ENCODE data around the gene PALD1.

The PALD1 gene

DNA sequence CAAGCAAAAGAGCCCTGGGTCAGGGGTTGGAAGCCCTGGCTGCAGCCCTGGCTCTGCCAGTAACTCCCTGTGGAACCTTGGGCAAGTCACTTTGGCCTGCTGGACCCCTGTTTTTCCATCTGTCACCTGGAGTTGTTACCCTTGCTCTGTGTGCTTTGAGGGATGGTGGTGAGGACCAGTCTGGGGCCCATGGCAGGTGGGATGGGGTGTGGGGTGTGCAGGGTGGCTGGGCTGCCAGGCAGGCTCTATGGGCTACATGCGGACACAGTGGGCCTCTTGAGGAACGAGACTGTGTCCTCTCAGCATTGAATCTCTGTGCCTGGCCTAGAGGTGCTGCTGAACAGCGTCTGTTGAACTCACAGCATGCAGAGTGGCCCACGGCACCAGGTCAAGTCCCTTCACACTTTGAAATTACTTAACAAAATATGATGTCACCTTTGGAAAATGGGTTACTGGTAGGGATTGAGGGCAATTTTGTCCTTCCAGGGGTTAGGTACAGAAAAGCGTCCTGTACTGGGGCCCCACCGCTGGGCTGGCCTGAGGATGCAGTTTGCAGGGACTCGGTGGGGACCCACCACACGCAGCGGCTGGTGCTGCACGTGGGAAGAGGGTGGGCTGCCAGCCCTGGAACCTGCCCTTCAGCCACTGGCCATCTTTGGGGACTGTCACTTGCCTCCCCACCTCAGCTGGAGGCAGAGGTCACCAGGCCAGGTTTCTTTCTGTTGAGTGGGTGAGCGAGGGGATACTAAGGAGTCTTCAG, 78.7 kb downstream of the PALD1 start:
- no peak for DNase-seq (ENCODE audit: low read depth)

GRCh38 chr10:70557876-70558275, 79.3 kb downstream of the PALD1 start:
- DNase-seq (ENCODE audit: low read depth) = no peak

DNA sequence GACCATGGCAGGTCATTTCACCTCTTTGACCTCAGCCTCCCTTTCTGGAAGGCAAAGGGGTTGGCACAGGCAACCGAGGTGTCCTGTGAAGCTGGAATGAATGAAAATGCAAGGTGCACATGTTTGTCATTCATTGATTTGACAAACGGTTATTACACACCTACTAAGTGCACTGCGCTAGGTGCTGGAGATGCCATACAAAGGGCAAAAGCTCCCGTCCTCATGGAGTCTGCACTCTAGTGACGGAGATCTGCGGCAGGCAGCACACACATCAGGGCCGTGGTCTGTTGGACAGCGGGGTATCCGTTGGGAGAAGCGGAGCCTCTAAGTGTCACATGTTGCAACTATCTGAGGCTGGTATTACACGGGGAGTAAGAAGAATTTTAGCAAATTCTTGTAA, 79.7 kb downstream of the PALD1 start:
- no peak for DNase-seq (ENCODE audit: low read depth)

DNA sequence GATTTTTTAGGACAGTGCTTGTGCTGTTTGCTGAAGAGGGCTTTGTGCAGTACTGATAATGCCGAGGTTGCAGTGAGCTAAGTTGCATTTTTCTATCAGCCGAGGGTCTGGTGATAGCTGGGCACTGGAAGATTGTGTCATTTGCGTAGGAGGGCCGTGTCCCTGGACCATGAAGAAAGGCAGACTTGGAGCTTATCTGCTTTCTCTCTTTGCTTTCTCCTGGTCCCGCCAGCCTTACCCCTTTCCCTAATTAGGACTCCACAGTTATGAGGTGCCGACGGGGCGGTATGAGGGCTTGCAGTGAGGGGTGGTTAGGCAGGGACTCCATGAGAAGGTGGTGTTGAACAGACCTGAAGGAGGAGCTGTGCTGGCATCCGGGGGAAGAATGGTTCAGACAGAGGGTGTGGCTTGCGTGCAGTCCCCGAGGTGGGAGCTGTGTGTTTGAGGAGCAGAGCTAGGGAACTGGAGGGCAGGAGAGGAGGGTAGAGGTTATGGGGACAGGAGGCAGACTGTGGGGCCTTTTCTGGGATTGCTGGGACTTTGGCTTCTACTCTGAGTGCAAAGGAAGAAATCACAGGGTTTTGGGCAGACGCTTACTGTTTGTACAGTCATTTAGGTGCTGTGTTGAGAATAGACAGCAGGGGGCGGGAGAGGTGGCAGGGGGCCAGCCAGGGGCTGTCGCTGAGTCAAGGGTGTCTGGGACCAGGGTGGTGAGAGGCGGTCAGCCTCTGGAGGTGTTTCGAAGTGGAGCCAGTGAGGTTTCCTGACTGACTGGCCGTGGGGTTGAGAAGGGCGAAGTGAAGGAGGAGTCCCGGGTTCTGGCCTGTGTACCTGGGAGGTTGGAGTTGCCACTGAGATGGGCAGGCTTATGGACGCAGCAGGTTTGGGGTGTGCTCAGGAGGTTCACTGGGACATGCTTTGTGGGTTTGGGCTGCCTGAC, 80.6 kb downstream of the PALD1 start:
- DNase-seq (ENCODE audit: low read depth) = no peak

DNA sequence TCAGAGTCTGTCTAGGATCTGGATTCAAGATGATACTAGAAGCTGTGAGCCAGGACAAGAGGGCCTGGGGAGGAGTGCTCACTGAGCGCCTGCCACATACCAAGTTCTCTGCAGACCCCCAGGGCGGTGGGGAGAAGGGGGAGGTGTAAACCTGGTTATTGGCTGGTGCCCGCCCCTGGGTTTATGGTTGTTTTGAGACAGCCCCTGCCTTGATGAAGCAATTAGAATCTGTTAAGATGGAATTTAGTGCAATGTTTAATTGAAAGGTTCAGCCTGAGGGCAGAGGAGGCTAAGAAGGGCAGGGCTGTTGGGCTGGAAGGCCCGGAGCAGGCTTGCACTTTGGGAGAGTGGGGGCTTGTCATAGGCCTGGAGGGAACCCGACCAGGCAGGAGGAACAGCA, 81.3 kb downstream of the PALD1 start:
- no peak for DNase-seq (ENCODE audit: low read depth)

GRCh38 chr10:70560511-70560941, 82.0 kb downstream of the PALD1 start:
- DNase-seq (ENCODE audit: low read depth) = no peak

- no peak for DNase-seq (ENCODE audit: low read depth)
Measured at GRCh38 chr10:70561070-70561469, 82.5 kb downstream of the PALD1 start.

DNA sequence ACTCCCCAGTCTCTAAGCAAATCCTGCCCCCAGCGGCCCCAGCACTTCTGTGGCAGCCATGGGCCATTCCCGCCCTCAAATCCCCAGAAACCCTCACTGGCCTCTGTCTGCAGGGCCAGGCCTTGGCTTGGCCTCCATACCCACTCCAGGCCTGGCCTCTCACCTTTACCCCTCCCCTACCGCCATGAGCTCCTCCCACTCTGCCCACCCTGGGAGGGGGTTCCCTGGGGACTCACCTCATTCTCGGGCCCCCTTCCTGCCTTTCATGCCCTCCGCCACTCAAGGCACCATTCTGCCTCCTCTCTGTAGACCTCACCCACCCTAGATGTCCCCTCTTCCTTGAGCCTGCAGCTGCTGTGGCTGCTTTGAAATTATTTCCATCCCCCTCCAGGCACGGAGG, 83.0 kb downstream of the PALD1 start:
- no peak for DNase-seq (ENCODE audit: low read depth)

- DNase-seq (ENCODE audit: low read depth) = no peak
Measured at GRCh38 chr10:70562036-70562755, 83.6 kb downstream of the PALD1 start.

GRCh38 chr10:70563230-70563629, 84.7 kb downstream of the PALD1 start:
- no peak for DNase-seq (ENCODE audit: low read depth)

- DNase-seq (ENCODE audit: low read depth) = no peak
Measured at GRCh38 chr10:70564113-70564725, 85.7 kb downstream of the PALD1 start.

DNA sequence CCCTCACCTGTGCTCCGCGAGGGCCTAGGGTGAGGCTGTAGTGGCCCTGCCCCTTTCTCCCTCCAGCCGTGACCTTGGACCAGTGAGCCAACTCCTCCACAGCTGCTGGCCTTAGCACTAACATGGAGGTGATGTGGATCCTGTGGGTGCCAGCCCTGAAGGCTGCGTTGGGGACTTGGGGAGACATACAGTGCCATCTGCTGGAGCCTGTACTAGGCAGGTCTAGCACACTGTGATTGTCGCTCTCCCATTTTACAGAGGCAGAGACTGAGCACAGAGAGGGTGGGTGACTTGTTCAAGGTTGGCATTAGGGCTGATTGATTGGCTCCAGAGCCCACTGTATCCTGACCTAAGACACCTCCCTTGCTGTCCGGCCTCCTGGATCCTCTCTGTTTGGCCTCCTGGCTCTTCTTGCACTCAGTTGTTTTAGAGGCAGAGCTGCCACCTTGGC, 86.4 kb downstream of the PALD1 start:
- DNase-seq (ENCODE audit: low read depth) = no peak

DNA sequence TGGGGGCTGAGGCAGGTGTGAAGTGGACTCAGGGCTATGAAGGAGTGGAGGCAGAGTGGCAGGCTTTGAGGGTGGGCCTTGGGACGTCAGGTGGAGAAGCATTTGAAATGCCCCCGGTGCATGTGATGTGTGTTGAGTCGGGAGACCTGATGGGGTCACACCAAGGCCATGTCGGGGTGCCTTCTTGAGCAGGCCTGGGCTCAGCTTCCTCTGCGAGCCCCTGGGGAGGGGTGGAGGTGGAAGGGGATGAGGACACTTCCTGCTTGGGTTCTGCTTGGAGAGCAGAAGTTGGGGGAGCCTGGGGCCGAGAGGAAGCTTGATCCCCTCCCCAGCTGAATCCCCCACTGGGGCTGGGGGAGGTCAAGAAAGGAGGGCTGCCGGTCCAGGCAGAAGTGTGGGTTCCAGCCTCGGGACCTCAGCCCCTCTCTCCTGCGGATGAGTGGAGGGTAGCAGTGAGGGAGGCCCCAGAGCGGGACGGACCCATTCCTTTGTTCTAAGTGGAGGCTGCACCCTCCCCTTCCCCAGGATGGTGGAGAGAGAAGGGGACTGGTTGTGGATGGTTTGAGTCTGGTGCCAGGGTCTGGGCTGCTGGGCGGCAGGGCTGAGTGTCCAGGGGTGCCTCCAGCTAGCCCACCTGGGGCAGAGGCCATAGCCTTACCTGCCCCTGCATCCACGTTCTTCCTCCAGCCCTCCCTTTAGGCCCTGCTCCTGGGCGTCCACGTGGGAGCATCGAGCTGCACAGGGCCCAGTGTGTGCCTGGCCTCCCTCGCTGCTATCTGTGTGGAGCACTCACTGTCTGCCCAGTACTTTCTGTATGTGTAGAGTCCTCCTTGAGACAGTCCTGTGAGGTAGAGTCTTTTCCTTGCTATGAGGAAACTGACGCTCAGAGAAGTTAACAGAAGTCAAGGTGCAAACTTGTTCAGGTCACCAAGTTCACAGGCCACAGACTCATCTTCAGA, 87.3 kb downstream of the PALD1 start:
- no peak for DNase-seq (ENCODE audit: low read depth)

- no peak for DNase-seq (ENCODE audit: low read depth)
Measured at GRCh38 chr10:70566515-70567290, 88.1 kb downstream of the PALD1 start.

DNA sequence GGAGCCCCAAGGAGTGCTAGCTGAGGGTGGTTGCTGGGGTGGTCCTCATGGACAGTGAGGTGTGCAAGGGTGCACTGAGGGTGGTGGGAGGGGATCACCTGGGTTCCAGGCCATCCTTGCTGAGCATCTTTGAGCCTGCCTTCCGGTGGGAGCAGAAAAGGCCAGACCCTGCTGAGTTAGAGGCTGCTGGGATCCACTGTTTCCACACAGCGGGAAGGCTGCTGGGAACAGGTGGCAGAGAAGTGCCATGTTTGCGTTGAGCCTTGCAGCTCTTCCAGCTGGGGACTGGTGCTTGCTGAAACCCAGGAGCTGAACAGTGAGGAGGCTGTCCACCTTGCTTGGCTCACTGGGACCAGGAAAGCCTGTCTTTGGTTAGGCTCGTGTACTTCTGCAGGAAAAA, 89.0 kb downstream of the PALD1 start:
- DNase-seq (ENCODE audit: low read depth) = no peak

DNA sequence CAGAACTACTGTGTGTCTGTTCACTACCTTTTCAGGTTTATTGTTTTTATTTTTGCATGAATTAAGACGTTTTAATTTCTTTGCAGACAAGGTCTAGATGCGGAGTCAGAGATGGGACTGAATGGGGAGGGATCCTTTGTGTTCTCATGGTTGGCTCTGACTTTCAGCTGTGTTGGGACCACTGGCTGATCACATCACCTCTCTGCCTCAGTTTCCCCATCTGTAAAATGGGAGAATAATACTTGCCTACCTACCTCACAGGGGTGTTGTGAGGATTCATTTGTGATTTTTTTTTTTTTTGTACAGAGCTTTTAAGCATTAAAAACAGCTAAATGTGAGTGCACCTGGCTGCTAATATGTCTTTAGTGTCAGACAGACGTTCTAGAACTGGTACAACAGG, 89.5 kb downstream of the PALD1 start:
- DNase-seq (ENCODE audit: low read depth) = no peak

- DNase-seq (ENCODE audit: low read depth) = no peak
Measured at GRCh38 chr10:70568781-70569495, 90.4 kb downstream of the PALD1 start.

GRCh38 chr10:70571236-70571635, 92.7 kb downstream of the PALD1 start:
- DNase-seq (ENCODE audit: low read depth) = no peak

Measured in HS-27A (cell line).